Ishikawa (cell line): Measurements from ENCODE around the gene TMEM132E.

Source experiments
- CEBPB ChIP-seq: IDR thresholded peaks from 2 replicates; pipeline ENCODE4 v1.6.1; 2012
- CREB1 ChIP-seq: IDR thresholded peaks from 2 replicates; pipeline ENCODE4 v1.6.1; 2012; ENCODE audit warnings: low read depth
- EGR1 ChIP-seq: IDR thresholded peaks from 2 replicates; pipeline ENCODE4 v1.6.1; 2012
- EP300 ChIP-seq: IDR thresholded peaks from 2 replicates; pipeline ENCODE4 v1.6.1; 2012; ENCODE audit warnings: borderline replicate concordance
- FOXM1 ChIP-seq: IDR thresholded peaks from 2 replicates; pipeline ENCODE4 v1.6.1; 2012; ENCODE audit warnings: low read depth, borderline replicate concordance
- MAX ChIP-seq: IDR thresholded peaks from 2 replicates; pipeline ENCODE4 v1.6.1; 2012
- NFIC ChIP-seq: IDR thresholded peaks from 2 replicates; pipeline ENCODE4 v1.6.1; 2012
- RAD21 ChIP-seq: IDR thresholded peaks from 2 replicates; pipeline ENCODE4 v1.6.1; 2012; ENCODE audit warnings: low read depth
- REST ChIP-seq: IDR thresholded peaks from 2 replicates; pipeline ENCODE4 v1.6.1; 2012; ENCODE audit warnings: low read depth, mild to moderate bottlenecking
- TAF1 ChIP-seq: IDR thresholded peaks from 2 replicates; pipeline ENCODE4 v1.6.1; 2012; ENCODE audit warnings: low read depth, mild to moderate bottlenecking
- TCF12 ChIP-seq: IDR thresholded peaks from 2 replicates; pipeline ENCODE4 v1.6.1; 2012; ENCODE audit warnings: low read depth
- TEAD4 ChIP-seq: IDR thresholded peaks from 2 replicates; pipeline ENCODE4 v1.6.1; 2012
- USF1 ChIP-seq: IDR thresholded peaks from 2 replicates; pipeline ENCODE4 v1.6.1; 2012
- YY1 ChIP-seq: IDR thresholded peaks from 2 replicates; pipeline ENCODE4 v1.6.1; 2012; ENCODE audit warnings: low read depth
- ZBTB7A ChIP-seq: IDR thresholded peaks from 2 replicates; pipeline ENCODE4 v1.6.1; 2012; ENCODE audit warnings: low read depth

The TMEM132E gene

GRCh38 chr17:34580685-34581445, 1.5 kb downstream of the TMEM132E start:
- TF ChIP-seq ZBTB7A (no peak), EGR1 (no peak), TCF12 (no peak), EP300 (no peak), CEBPB (no peak), YY1 (no peak), TAF1 (no peak), RAD21 (no peak), NFIC (no peak), MAX (no peak), USF1 (no peak), FOXM1 (no peak), REST (no peak), TEAD4 (no peak), CREB1 (no peak)

GRCh38 chr17:34581446-34582184, 2.2 kb downstream of the TMEM132E start:
- TF ChIP-seq USF1: no peak

GRCh38 chr17:34582185-34582900, 3.0 kb downstream of the TMEM132E start:
- TF ChIP-seq CREB1 (no peak), RAD21 (no peak), CEBPB (no peak), REST (no peak), EGR1 (no peak), FOXM1 (no peak), MAX (no peak), TCF12 (no peak), TEAD4 (no peak), EP300 (no peak), ZBTB7A (no peak)

GRCh38 chr17:34582901-34583245, 3.5 kb downstream of the TMEM132E start:
- TF ChIP-seq TAF1 (no peak), EGR1 (no peak), TCF12 (no peak), YY1 (no peak), ZBTB7A (no peak), CREB1 (no peak), CEBPB (no peak), USF1 (no peak)

GRCh38 chr17:34584805-34585416, 5.5 kb downstream of the TMEM132E start:
- TF ChIP-seq CREB1: no peak
- TF ChIP-seq EGR1: no peak
